ENCODE data around the gene DGCR6L.
"Not testable (repeated sequence)": the region's sequence is repeated elsewhere in the genome, so short reads cannot be mapped to it uniquely, and the experiment has no call there.

DGCR6L gene

GRCh38 chr22:20275836-20276235 is 44.0 kb downstream of the DGCR6L start:
- TF ChIP-seq CREB5 (CRISPR knock-in tag; IDR thresholded peaks at IDR 0.05; ENCODE audit: low read depth): no peak
- TF ChIP-seq ARNTL (CRISPR knock-in tag; IDR thresholded peaks at IDR 0.05; ENCODE audit: borderline replicate concordance, low read depth): no peak
- no peak for TF ChIP-seq OSR1 (CRISPR knock-in tag; IDR thresholded peaks at IDR 0.05)
- TF ChIP-seq TOX (CRISPR knock-in tag; IDR thresholded peaks at IDR 0.05; ENCODE audit: borderline replicate concordance): no peak
- TF ChIP-seq RARB (CRISPR knock-in tag; IDR thresholded peaks at IDR 0.05): no peak
- TF ChIP-seq TCF4 (CRISPR knock-in tag; IDR thresholded peaks at IDR 0.05; ENCODE audit: borderline replicate concordance): no peak
- no peak for TF ChIP-seq BACH2 (CRISPR knock-in tag; IDR thresholded peaks at IDR 0.05; ENCODE audit: borderline replicate concordance)
- no peak for TF ChIP-seq PATZ1 (CRISPR knock-in tag; IDR thresholded peaks at IDR 0.05; ENCODE audit: borderline replicate concordance)
- no peak for TF ChIP-seq ZFP30 (CRISPR knock-in tag; IDR thresholded peaks at IDR 0.05)
- TF ChIP-seq ZNF8 (CRISPR knock-in tag; IDR thresholded peaks at IDR 0.05): no peak
- no peak for TF ChIP-seq ZNF70 (CRISPR knock-in tag; IDR thresholded peaks at IDR 0.05)
- no peak for TF ChIP-seq CSRNP3 (CRISPR knock-in tag; IDR thresholded peaks at IDR 0.05)
- no peak for TF ChIP-seq ZC3H10 (CRISPR knock-in tag; IDR thresholded peaks at IDR 0.05)
- no peak for TF ChIP-seq ZFP3 (CRISPR knock-in tag; IDR thresholded peaks at IDR 0.05)
- no peak for TF ChIP-seq ZNF565 (CRISPR knock-in tag; conservative IDR thresholded peaks at IDR 0.05; ENCODE audit: low read depth)
- TF ChIP-seq POU6F1 (CRISPR knock-in tag; IDR thresholded peaks at IDR 0.05; ENCODE audit: borderline replicate concordance, low read depth): no peak
- no peak for TF ChIP-seq ISL1 (CRISPR knock-in tag; IDR thresholded peaks at IDR 0.05)
- no peak for ATAC-seq

- not testable (repeated sequence) for ATAC-seq
Observed at GRCh38 chr22:20275325-20275724, 44.5 kb downstream of the DGCR6L start.

- ATAC-seq: not testable (repeated sequence)
Observed at GRCh38 chr22:20274374-20274773, 45.5 kb downstream of the DGCR6L start.

GRCh38 chr22:20273758-20274181 is 46.1 kb downstream of the DGCR6L start:
- TF ChIP-seq ZC3H10 (CRISPR knock-in tag; IDR thresholded peaks at IDR 0.05) (no peak), PPARA (CRISPR knock-in tag; IDR thresholded peaks at IDR 0.05; ENCODE audit: borderline replicate concordance) (no peak), CSDC2 (CRISPR knock-in tag; IDR thresholded peaks at IDR 0.05) (no peak), BACH2 (CRISPR knock-in tag; IDR thresholded peaks at IDR 0.05; ENCODE audit: borderline replicate concordance) (no peak), TOX (CRISPR knock-in tag; IDR thresholded peaks at IDR 0.05; ENCODE audit: borderline replicate concordance) (no peak), ESRRG (CRISPR knock-in tag; IDR thresholded peaks at IDR 0.05) (no peak), GLIS3 (CRISPR knock-in tag; IDR thresholded peaks at IDR 0.05) (no peak), PATZ1 (CRISPR knock-in tag; IDR thresholded peaks at IDR 0.05; ENCODE audit: borderline replicate concordance) (no peak)
- no peak for ATAC-seq

Measured in SK-N-SH treated with all-trans-retinoic acid at 6 μM for 48 hours (cell line).